Right atrium auricular region (tissue), 2 donors: ENCODE data around the gene KCNAB1. TPM values are rescaled to one million over a fixed set of nuclear protein-coding genes. Genes with fewer than 3 reads are reported as not detected.

Experiments
- DNase-seq: peaks from one replicate; pipeline ENCODE4 v3.0.0-alpha.2; 2019; ENCODE audit warnings: low spot score
- H3K27ac ChIP-seq, 2 donors: fragments of 200-600 bp; sonication (generic); 1 replicate in 1 of 2; 2 replicates in 1 of 2; pipeline ENCODE4 v1.5.1; 2016 to 2019
- H3K27me3 ChIP-seq, 2 donors: fragments of 200-600 bp; sonication (generic); one replicate each; pipeline versions ENCODE4 v1.5.1 to v1.6.0; 2017 to 2019
- H3K36me3 ChIP-seq: fragments of 200-600 bp; sonication (generic); one replicate; pipeline ENCODE4 v1.5.1; 2016
- H3K4me1 ChIP-seq, 2 donors: fragments of 200-600 bp; sonication (generic); one replicate each; pipeline versions ENCODE4 v1.5.1 to v1.6.0; 2017 to 2019
- H3K4me3 ChIP-seq, 2 donors: fragments of 200-600 bp; sonication (generic); 1 replicate in 1 of 2; 2 replicates in 1 of 2; pipeline ENCODE4 v1.5.1; 2017 to 2019; ENCODE audit warnings: mild to moderate bottlenecking in 1 of 2, moderate library complexity in 1 of 2
- H3K9me3 ChIP-seq, 2 donors: fragments of 200-600 bp; sonication (generic); one replicate each; pipeline ENCODE4 v1.5.1; 2019
- total RNA-seq, 2 donors: library from RNA; depleted of rRNA; stranded (reverse); fragments of >200 nt; gene quantifications; one replicate each; pipeline ENCODE4 v1.1.0, GENCODE V29; 2016
- TF ChIP-seq, protein P1 (sequence below), 2 donors: fragments of 200-600 bp; sonication (generic); IDR thresholded peaks; one replicate each; pipeline ENCODE4 v1.5.1; 2019; ENCODE audit warnings: antibody characterized with exemption in 2 of 2

KCNAB1 gene
- total RNA-seq, 2 donors from 2014 or later, result 2.0 to 3.2 TPM

- no peaks in the 10 kb centered on the region for H3K27me3 ChIP-seq
- no peak overlapping the region for H3K27ac ChIP-seq
- TF ChIP-seq, protein P1, sequence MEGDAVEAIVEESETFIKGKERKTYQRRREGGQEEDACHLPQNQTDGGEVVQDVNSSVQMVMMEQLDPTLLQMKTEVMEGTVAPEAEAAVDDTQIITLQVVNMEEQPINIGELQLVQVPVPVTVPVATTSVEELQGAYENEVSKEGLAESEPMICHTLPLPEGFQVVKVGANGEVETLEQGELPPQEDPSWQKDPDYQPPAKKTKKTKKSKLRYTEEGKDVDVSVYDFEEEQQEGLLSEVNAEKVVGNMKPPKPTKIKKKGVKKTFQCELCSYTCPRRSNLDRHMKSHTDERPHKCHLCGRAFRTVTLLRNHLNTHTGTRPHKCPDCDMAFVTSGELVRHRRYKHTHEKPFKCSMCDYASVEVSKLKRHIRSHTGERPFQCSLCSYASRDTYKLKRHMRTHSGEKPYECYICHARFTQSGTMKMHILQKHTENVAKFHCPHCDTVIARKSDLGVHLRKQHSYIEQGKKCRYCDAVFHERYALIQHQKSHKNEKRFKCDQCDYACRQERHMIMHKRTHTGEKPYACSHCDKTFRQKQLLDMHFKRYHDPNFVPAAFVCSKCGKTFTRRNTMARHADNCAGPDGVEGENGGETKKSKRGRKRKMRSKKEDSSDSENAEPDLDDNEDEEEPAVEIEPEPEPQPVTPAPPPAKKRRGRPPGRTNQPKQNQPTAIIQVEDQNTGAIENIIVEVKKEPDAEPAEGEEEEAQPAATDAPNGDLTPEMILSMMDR (IDR thresholded peaks at IDR 0.05), result no peak
- no peaks in the 10 kb centered on the region for H3K36me3 ChIP-seq
- no peak overlapping the region for H3K4me3 ChIP-seq
- no peak for DNase-seq
- no peaks in the 10 kb centered on the region for H3K9me3 ChIP-seq
- H3K4me1 ChIP-seq, result no peaks in the 10 kb centered on the region
These were observed 221.5 kb downstream of the KCNAB1 start for GRCh38 chr3:156341831-156342416.

DNA sequence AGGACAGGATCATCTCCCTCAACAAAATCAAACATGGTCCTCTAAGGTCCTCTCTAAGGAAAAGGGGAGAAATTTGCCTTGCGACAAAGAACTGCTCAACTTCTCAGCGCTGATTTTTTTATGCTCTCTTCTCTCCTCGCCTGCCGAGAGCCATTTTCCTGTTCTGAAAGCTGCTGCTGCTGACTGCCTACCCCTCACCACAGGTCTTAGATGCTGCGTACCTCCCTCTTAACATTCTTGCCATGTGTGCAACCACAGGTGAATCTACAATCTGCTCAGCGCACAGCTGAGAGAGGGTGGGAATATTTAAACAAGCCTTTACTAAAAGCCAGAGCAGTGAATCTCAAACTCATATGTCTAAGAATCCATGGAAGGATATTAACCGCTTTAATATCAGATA, 223.8 kb downstream of the KCNAB1 start:
- TF ChIP-seq, protein P1 (IDR thresholded peaks at IDR 0.05), result no peak
- H3K4me1 ChIP-seq, result no peaks in the 10 kb centered on the region
- no peak for DNase-seq
- no peak overlapping the region for H3K27ac ChIP-seq
- H3K27me3 ChIP-seq, result no peaks in the 10 kb centered on the region
- H3K4me3 ChIP-seq, result no peak overlapping the region
- H3K36me3 ChIP-seq, result no peaks in the 10 kb centered on the region
- H3K9me3 ChIP-seq, result no peaks in the 10 kb centered on the region

- H3K4me3 ChIP-seq, result no peak overlapping the region
- no peaks in the 10 kb centered on the region for H3K4me1 ChIP-seq
- DNase-seq, result no peak
- no peaks in the 10 kb centered on the region for H3K9me3 ChIP-seq
- no peaks in the 10 kb centered on the region for H3K27me3 ChIP-seq
- no peaks in the 10 kb centered on the region for H3K36me3 ChIP-seq
- TF ChIP-seq, protein P1 (IDR thresholded peaks at IDR 0.05), result no peak
- no peak overlapping the region for H3K27ac ChIP-seq
These were observed 228.7 kb downstream of the KCNAB1 start for GRCh38 chr3:156349111-156349510.

DNA sequence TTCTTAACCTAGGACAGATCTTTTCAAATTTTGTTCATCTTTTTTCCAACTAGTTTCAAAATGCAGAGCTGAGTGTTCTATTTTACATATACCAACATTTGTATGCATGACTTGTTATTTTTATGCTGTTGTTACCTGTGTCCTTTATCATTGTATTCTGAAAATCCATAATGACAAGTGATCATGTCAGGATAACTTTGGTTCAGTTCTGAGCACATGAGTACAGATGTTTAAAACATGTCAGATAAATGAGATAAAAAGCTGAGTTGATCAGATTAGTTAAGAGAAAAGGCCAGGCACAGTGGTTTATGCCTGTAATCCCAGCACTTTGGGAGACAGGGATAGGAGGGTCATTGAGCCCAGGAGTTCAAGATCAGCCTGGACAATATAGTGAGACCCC, 229.6 kb downstream of the KCNAB1 start:
- Histone ChIP-seq H3K36me3 (no peaks in the 10 kb centered on the region), H3K9me3 (no peaks in the 10 kb centered on the region), H3K4me1 (no peaks in the 10 kb centered on the region), H3K27me3 (no peaks in the 10 kb centered on the region), H3K4me3 (no peak overlapping the region), H3K27ac (no peak overlapping the region)
- no peak for DNase-seq
- TF ChIP-seq, protein P1 (IDR thresholded peaks at IDR 0.05), result no peak

DNA sequence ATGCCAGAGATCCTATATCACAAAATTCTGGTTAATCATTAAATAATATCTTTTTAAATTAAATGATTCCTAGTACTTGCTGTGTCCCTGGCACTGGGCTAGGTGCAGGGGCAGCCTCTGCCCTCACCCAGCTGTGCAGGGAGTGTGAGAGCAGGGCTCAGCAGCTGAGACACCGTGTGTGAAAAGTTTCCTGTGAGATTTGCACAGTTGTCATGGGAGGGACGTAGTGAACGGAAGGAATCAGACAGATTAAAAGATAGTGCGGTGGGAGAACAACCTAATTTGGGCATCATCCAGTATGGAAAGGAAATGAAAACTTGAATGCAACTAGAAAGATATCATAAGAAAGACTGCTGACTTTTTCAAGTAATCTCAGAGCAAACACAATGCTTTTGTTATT, 230.4 kb downstream of the KCNAB1 start:
- H3K4me1 ChIP-seq, result no peaks in the 10 kb centered on the region
- TF ChIP-seq, protein P1 (IDR thresholded peaks at IDR 0.05), result no peak
- H3K27ac ChIP-seq, result no peak overlapping the region
- no peaks in the 10 kb centered on the region for H3K27me3 ChIP-seq
- no peaks in the 10 kb centered on the region for H3K36me3 ChIP-seq
- H3K9me3 ChIP-seq, result no peaks in the 10 kb centered on the region
- H3K4me3 ChIP-seq, result no peak overlapping the region
- no peak for DNase-seq

- H3K4me3 ChIP-seq, result no peak overlapping the region
- TF ChIP-seq, protein P1 (IDR thresholded peaks at IDR 0.05), result no peak
- no peaks in the 10 kb centered on the region for H3K9me3 ChIP-seq
- H3K4me1 ChIP-seq, result peaks cover 0 to 4% of the 10 kb centered on the region in 2 donors
- no peak for DNase-seq
- no peaks in the 10 kb centered on the region for H3K36me3 ChIP-seq
- no peaks in the 10 kb centered on the region for H3K27me3 ChIP-seq
- no peak overlapping the region for H3K27ac ChIP-seq
These were observed 231.4 kb downstream of the KCNAB1 start for GRCh38 chr3:156351783-156352182.
